BJ (cell line): Measurements from ENCODE around the gene ACADS. TPM values are rescaled to one million over a fixed set of nuclear protein-coding genes. Genes with fewer than 3 reads are reported as not detected.
A peak's percentile ranks its signal among the peaks of the same experiment; 100 is the strongest.

ENCODE experiments used
- CTCF ChIA-PET: fragments of 350-600 bp; formaldehyde crosslinking; extraction: SDS; loops from one replicate; lab custom pipeline; 2021; ENCODE audit warnings: antibody characterized with exemption, inconsistent platforms; lab: Yijun Ruan, JAX
- POLR2A ChIA-PET: fragments of 300-600 bp; sonication (Branson Sonifier 250); formaldehyde crosslinking; extraction: SDS; loops from one replicate; lab custom pipeline; 2021; ENCODE audit warnings: antibody characterized with exemption; lab: Charles Lee
- DNase-seq: peaks from one replicate; pipeline ENCODE4 v3.0.0-alpha.2; 2011; ENCODE audit warnings: low read depth
- H3K27me3 ChIP-seq: 2 replicates; pipeline ENCODE4 v1.6.0; 2011; ENCODE audit warnings: low read length; ENCODE audit not compliant: control insufficient read depth, insufficient read depth
- H3K36me3 ChIP-seq: 2 replicates; pipeline ENCODE4 v1.5.1; 2011; ENCODE audit warnings: low read length; ENCODE audit not compliant: control insufficient read depth, insufficient read depth
- H3K4me3 ChIP-seq: 2 replicates; pipeline ENCODE4 v1.5.1; 2011; ENCODE audit warnings: low read depth, mild to moderate bottlenecking, control low read depth, low read length
- polyA plus RNA-seq: library from polyadenylated mRNA; depleted of rRNA; stranded (reverse); fragments of >200 nt; gene quantifications from 2 replicates; pipeline ENCODE4 v1.2.3, GENCODE V29; 2011
- TF ChIP-seq, protein P1 (sequence below): IDR thresholded peaks from 2 replicates; pipeline ENCODE4 v1.5.1; 2011; ENCODE audit warnings: low read depth, mild to moderate bottlenecking, control low read depth, inconsistent platforms, low read length, moderate library complexity; ENCODE audit not compliant: insufficient read depth

Gene ACADS
- polyA plus RNA-seq, 1 experiment = 11.9 TPM

DNA sequence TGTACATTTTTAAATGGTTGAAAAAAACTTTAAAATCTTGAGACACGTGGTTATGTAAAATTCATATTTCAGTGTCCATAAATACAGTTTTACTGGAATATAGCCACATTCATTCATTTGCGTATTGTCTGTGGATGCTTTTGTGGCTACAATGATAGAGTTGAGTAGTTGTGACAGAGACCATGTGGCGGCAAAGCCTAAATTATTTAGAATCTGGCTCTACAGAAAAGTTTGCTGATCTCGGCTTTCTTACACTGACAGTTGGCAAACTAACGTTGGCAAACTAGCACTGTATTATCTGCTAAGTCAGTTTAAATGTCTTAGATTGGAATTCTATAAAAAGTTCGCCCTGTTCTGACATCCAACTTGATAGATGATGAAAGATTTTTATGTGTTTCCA is 13.0 kb upstream of the ACADS start:
- ChIA-PET POLR2A (no interaction called here), CTCF (interaction anchor here (0.8 to 2.5 kb wide), 3 partner anchors 24 to 132 kb away, joined by 3 to 8 read pairs (median 3); partner anchors contain the start of gene POP5)
- Histone ChIP-seq H3K27me3 (no peaks in the 10 kb centered on the region), H3K36me3 (peaks cover 13% of the 10 kb centered on the region), H3K4me3 (no peak overlapping the region)
- no peak for DNase-seq
- TF ChIP-seq, protein P1, sequence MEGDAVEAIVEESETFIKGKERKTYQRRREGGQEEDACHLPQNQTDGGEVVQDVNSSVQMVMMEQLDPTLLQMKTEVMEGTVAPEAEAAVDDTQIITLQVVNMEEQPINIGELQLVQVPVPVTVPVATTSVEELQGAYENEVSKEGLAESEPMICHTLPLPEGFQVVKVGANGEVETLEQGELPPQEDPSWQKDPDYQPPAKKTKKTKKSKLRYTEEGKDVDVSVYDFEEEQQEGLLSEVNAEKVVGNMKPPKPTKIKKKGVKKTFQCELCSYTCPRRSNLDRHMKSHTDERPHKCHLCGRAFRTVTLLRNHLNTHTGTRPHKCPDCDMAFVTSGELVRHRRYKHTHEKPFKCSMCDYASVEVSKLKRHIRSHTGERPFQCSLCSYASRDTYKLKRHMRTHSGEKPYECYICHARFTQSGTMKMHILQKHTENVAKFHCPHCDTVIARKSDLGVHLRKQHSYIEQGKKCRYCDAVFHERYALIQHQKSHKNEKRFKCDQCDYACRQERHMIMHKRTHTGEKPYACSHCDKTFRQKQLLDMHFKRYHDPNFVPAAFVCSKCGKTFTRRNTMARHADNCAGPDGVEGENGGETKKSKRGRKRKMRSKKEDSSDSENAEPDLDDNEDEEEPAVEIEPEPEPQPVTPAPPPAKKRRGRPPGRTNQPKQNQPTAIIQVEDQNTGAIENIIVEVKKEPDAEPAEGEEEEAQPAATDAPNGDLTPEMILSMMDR = no peak

GRCh38 chr12:120713861-120714482 is 11.7 kb upstream of the ACADS start:
- no peaks in the 10 kb centered on the region for H3K27me3 ChIP-seq
- ChIA-PET CTCF (interaction anchor here (0.6 to 2.3 kb wide), 4 partner anchors 65 to 133 kb away, joined by 3 to 14 read pairs (median 4); partner anchors contain the start of gene POP5), POLR2A (interaction anchor here (0.6 kb wide), 1 partner anchor 64 kb away, joined by 5 read pairs; no protein-coding TSS in a partner anchor)
- no peak for DNase-seq
- no peak overlapping the region for H3K4me3 ChIP-seq
- TF ChIP-seq, protein P1 = peak; percentile 86
- peaks cover 15% of the 10 kb centered on the region for H3K36me3 ChIP-seq

DNA sequence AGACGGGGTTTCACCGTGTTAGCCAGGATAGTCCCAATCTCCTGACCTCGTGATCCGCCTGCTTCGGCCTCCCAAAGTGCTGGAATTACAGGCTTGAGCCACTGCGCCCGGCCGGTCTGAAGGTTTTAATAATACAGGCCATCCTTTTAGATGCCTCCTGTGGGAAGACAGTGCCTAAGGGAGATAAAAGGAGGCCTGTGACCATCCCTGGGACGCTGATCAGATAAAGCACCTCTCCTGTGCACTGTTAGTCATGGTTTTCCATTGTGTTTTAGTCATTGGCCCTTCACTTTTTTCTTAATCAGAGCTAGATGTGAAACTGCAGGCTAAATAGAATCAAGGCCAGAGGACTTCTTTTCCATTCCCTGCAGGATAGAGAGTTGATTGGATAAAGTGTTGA is 7.6 kb upstream of the ACADS start:
- CTCF ChIA-PET = no interaction called here
- TF ChIP-seq, protein P1 = no peak

GRCh38 chr12:120719072-120719471 is 6.6 kb upstream of the ACADS start:
- Histone ChIP-seq H3K4me3 (no peak overlapping the region), H3K27me3 (no peaks in the 10 kb centered on the region), H3K36me3 (peaks cover 28% of the 10 kb centered on the region)
- no peak for DNase-seq
- TF ChIP-seq, protein P1 = no peak
- CTCF ChIA-PET = interaction anchor here (1.0 kb wide), 1 partner anchor 20 kb away, joined by 3 read pairs; no protein-coding TSS in a partner anchor
- POLR2A ChIA-PET = no interaction called here

More for the DNA sequence above, 7.6 kb upstream of the ACADS start:
- H3K4me3 ChIP-seq = no peak overlapping the region
- no peaks in the 10 kb centered on the region for H3K27me3 ChIP-seq
- POLR2A ChIA-PET = no interaction called here
- H3K36me3 ChIP-seq = peaks cover 31% of the 10 kb centered on the region
- DNase-seq = no peak

DNA sequence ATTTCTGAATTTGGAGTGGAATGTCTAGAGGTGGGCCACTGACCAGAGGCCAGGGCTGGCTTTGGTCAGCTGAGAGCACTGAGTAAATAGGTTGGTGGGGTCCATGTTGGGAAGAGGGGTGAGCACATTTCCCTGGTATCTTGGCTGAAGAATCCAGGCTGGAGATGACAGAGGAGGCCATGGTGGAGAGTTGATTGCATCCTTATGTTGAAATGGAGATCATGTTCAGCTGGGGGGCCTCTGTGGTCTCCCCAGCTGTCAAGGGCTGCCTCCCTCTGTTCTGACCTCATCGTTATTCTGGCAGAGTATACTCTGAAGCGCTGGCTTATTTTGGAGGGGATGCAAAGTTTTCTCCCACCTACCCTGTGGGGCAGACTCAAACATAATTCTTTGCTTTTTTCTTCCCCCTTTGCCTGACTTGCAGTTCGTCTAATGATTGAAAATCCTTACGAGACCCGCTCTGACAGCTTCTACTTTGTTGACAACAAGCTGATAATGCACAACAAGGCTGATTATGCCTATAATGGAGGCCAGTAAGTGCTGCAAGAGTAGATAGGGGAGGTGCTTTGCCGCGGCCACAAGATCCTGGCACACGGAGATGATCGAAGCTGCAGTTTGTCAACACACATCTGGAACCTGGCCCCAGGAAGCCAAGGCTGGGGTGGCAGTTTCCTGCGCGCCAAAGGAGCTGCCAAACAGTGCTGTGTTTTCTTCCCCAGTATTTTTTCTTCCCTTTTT is 6.0 kb upstream of the ACADS start:
- TF ChIP-seq, protein P1 = no peak
- ChIA-PET POLR2A (no interaction called here), CTCF (interaction anchor here (0.7 to 2.7 kb wide), 8 partner anchors 10 to 136 kb away, joined by 3 to 11 read pairs (median 3); no protein-coding TSS in a partner anchor)
- DNase-seq = no peak
- no peaks in the 10 kb centered on the region for H3K27me3 ChIP-seq
- H3K36me3 ChIP-seq = peaks cover 28% of the 10 kb centered on the region
- H3K4me3 ChIP-seq = no peak overlapping the region
